HG02852 (cell line): ENCODE data around the gene TMTC2.

Experiments used
- ATAC-seq: cut with Tn5 transposase; IDR thresholded peaks from one replicate; pipeline ENCODE4 v1.9.1; 2021; ENCODE audit warnings: mild to moderate bottlenecking, moderate library complexity; ENCODE audit not compliant: unreplicated experiment

Gene TMTC2

GRCh38 chr12:82998509-82998908 lies 311.8 kb downstream of the TMTC2 start:
- ATAC-seq, result no peak

DNA sequence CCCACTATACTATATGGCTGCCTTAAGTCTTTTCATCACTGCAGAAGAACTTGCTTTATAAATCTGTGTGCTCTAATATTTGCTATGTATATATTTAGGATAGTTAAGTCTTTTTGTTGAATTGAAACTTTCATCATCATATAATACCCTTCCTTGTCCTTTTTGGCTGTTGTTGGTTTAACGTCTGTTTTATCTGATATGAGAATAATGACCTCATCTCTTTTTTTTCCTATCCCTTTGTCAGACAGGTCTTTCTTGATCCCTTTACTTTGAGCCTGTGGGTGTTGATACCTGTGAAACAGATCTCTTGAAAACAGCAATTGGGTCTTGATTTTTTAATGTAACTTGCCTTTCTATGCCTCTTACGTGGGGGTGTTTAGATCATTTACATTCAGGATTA lies 316.3 kb downstream of the TMTC2 start:
- ATAC-seq, result no peak

- ATAC-seq, result no peak
Observed at GRCh38 chr12:83005534-83006197, 319.0 kb downstream of the TMTC2 start.

DNA sequence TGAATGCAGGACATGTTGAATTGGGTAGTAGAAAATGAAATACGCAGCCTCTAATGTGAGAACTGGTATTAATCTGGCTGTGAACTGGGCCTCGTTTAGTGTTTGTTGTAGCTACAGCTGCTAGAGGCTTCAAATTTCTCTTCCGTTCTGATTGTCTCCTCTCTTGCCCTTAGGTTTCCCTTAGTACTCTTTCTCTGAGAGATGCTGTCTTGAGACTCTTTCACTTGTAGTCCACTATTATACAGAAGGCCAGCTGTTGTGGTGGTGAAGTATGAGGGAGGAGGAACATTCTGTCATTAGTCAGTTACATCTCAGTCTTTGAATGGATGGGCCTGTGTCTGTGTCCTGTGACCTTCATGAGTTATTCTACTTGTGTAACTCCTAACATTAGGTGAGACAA lies 322.0 kb downstream of the TMTC2 start:
- no peak for ATAC-seq

- ATAC-seq, result no peak
Observed at GRCh38 chr12:83010169-83010804, 323.6 kb downstream of the TMTC2 start.

GRCh38 chr12:83015390-83016217 lies 328.9 kb downstream of the TMTC2 start:
- ATAC-seq, result no peak

- ATAC-seq, result no peak
Observed at GRCh38 chr12:83016218-83016835, 329.6 kb downstream of the TMTC2 start.

GRCh38 chr12:83016991-83017390 lies 330.3 kb downstream of the TMTC2 start:
- no peak for ATAC-seq

GRCh38 chr12:83018088-83018487 lies 331.4 kb downstream of the TMTC2 start:
- no peak for ATAC-seq

DNA sequence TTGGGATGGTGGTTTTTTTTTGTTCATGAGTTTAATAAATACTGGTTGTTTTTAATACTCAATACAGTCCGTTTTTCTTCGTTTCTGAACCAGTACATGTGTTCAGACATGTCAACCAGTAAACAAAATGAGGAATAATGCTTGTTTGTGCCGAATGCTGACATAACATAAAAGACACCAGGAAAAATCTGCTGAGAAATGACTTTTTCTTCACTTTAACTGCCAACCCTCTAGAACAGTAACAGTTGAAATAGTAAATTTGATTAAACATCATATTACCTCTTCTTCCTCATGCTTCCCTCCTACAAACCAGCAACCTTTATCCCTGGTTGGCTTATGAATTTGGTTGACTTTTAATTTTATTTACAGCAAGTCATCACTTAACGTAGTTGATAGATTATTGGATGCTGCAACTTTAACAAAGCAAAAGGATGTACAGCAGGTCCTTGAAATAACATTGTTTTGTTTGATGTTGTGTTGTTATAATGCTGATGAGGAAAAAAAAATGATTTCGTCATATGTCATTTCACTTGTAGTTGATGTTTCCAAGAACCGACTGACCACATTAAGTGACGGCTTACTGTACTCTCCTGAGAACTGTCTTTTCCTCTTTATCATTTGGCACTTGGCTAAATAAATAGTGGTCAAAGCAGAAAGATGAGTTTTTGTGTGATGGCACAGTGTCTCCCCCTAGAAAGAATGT lies 340.5 kb downstream of the TMTC2 start:
- ATAC-seq, result no peak

DNA sequence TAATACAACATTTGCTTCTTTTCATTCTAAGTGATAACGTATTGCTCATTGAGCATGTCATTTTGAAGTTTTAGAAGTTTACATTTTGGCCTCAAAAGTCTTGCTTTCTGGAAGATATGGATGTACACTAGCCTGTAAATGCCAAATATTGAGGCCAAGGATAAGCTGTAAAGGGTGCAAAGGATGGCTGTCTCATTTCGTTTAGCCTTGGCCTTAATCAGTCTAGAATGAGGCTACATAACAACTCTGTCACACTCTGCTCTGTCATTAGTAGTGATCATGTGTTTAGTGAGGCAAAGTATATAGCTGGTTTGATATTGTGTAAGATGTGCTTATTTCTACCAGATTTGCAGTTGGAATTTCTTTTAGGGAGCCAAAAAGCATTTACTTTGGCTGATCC lies 344.5 kb downstream of the TMTC2 start:
- ATAC-seq, result no peak

DNA sequence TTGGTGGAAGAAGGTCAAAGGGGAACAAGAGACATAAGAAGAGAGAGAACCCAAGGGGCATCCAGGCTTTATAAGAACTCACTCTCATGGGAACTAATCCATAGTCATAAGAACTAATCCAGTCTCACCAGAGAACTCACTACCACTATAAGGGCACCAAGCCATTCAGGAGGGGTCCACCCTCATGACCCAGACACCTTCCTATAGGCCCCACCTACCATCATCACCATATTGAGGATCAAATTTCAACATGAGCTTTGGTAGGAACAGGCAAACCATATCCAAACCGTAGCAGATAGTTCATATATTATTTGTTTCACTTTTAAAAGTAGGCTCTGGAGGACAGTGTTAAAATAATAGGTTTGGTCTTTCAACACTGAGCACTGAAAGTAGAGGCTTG lies 350.1 kb downstream of the TMTC2 start:
- ATAC-seq, result no peak

DNA sequence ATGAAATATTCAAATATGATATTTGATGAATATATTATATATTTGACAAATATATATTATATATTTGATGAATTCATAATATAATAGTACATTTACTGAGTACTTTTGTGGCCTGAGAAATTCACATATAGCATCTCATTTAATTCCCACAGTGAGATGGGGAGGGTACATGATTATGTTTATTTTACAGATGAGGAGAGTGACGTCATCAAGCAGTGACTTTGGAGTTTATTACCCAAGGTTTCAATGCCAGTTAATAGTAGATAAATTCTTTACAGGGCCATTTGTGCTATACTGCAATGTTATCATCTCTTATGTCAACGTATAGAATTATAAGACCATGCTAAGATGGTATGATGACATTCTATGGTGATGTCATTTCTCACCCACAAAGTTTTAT lies 352.7 kb downstream of the TMTC2 start:
- ATAC-seq, result no peak

DNA sequence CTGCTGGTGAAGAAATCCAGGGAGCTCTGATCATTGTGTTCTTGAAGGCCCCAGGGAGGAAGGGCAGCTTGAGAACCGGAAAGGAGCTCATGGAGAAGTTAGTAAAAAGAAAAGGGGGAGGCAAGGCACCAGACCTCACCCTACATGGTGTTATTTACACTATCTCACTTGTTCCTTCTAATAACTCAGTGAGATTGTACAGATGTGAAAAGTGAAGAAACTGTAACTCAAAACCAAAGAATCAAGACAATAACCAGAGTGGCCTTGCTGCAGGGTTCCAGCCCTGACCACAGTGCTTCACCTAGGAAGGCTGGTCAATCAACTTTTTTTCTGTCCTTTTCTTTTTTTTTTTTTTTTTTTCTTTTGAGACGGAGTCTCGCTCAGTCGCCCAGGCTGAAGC lies 353.6 kb downstream of the TMTC2 start:
- ATAC-seq, result no peak

DNA sequence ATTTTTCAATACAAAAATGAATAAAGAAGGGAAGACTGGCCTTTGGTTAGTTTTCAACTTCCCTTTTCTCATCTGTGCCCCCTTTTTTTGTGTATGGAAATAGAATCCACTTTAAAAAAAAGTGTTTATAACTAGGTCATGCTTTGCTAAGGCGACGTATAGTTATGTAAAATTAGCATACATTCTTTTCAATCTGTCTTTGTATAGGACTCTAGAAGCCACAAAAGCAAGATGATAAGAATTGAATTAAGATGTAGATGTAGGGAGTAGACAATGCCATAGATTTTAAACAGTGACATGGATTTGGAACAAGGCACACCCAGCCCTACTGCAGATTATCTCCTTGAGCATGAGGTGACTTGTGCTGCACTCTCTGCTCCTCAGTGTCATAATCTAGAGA lies 354.3 kb downstream of the TMTC2 start:
- no peak for ATAC-seq

GRCh38 chr12:83042441-83043200 lies 355.9 kb downstream of the TMTC2 start:
- ATAC-seq, result no peak

- ATAC-seq, result no peak
Observed at GRCh38 chr12:83044736-83045135, 358.0 kb downstream of the TMTC2 start.

DNA sequence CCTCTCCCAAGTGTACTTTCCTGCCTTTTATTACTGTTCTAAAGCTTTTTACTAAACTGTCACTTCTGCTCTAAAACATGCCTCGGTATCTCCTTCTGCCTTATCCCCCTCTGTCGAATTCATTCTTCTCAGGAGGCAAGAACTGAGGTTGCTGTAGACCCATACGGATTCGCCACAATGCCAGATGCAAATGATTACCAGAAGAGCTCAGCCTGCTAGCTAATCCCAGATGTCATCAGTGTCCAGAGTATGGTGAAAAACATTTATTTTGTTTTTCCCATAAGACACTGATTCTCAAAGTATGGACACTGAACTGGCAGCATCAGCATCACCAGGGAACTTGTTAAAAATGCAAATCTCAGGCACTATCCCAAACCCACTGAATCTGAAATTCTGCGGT lies 359.3 kb downstream of the TMTC2 start:
- no peak for ATAC-seq

- no peak for ATAC-seq
Observed at GRCh38 chr12:83049306-83049705, 362.6 kb downstream of the TMTC2 start.

GRCh38 chr12:83052890-83053541 lies 366.3 kb downstream of the TMTC2 start:
- no peak for ATAC-seq
